Astrocyte of the spinal cord (primary cell): ENCODE results near the gene KCNE5.

Experiments used
- DNase-seq: peaks from one replicate; pipeline ENCODE4 v3.0.0; 2011; ENCODE audit warnings: low read depth, low spot score
- H3K4me3 ChIP-seq: 2 replicates; pipeline ENCODE4 v1.5.1; 2011; ENCODE audit warnings: low read depth, mild to moderate bottlenecking, low read length, moderate library complexity
- CTCF ChIP-seq: IDR thresholded peaks from 2 replicates; pipeline ENCODE4 v1.5.1; 2012; ENCODE audit warnings: low read depth, mild to moderate bottlenecking, low read length, inconsistent platforms
- in situ Hi-C: cut with HindIII; loops from 2 replicates; pipeline ENCODE4 v1.10.0; 2017; ENCODE audit warnings: low sequenced_read_pairs

The KCNE5 gene

GRCh38 chrX:109619771-109620170, 5.2 kb downstream of the KCNE5 start:
- in situ Hi-C loops: no loop called here
- H3K4me3 ChIP-seq: no peak overlapping the region
- TF ChIP-seq CTCF: no peak
- DNase-seq: no peak

GRCh38 chrX:109614951-109615350, 10.0 kb downstream of the KCNE5 start:
- no peak overlapping the region for H3K4me3 ChIP-seq
- no peak for TF ChIP-seq CTCF
- no peak for DNase-seq
- in situ Hi-C loops: no loop called here

- TF ChIP-seq CTCF: no peak
- no peak for DNase-seq
- in situ Hi-C loops: no loop called here
- H3K4me3 ChIP-seq: no peak overlapping the region
Measured at GRCh38 chrX:109601486-109601885, 23.5 kb downstream of the KCNE5 start.

GRCh38 chrX:109600237-109600651, 24.7 kb downstream of the KCNE5 start:
- H3K4me3 ChIP-seq: no peak overlapping the region
- TF ChIP-seq CTCF: no peak
- peak; percentile 33 for DNase-seq
- in situ Hi-C loops: no loop called here

GRCh38 chrX:109596015-109596414, 29.0 kb downstream of the KCNE5 start:
- in situ Hi-C loops: no loop called here
- no peak for TF ChIP-seq CTCF
- DNase-seq: no peak
- H3K4me3 ChIP-seq: no peak overlapping the region

- no peak for DNase-seq
- in situ Hi-C loops: no loop called here
- no peak overlapping the region for H3K4me3 ChIP-seq
- no peak for TF ChIP-seq CTCF
Measured at GRCh38 chrX:109590176-109590575, 34.8 kb downstream of the KCNE5 start.

- no peak for DNase-seq
- in situ Hi-C loops: no loop called here
- no peak overlapping the region for H3K4me3 ChIP-seq
- no peak for TF ChIP-seq CTCF
Measured at GRCh38 chrX:109585488-109585887, 39.5 kb downstream of the KCNE5 start.
